DOHH2 (cell line): Measurements from ENCODE around the gene DDAH2.

ENCODE experiments used
- H3F3A ChIP-seq: fragments of 200-600 bp; sonication (generic), shearing (Covaris generic); 2 replicates; pipeline ENCODE4 v1.6.0; 2016; ENCODE audit warnings: antibody characterized with exemption, mild to moderate bottlenecking; ENCODE audit not compliant: control insufficient read depth, insufficient read depth
- H3K27ac ChIP-seq: fragments of 200-600 bp; sonication (generic); 2 replicates; pipeline ENCODE4 v1.5.1; 2014; ENCODE audit warnings: low read depth, mild to moderate bottlenecking, low read length, moderate library complexity
- H3K27me3 ChIP-seq: fragments of 200-600 bp; sonication (generic); 2 replicates; pipeline ENCODE4 v1.6.1; 2014; ENCODE audit warnings: mild to moderate bottlenecking, low read length, mixed read lengths; ENCODE audit not compliant: control insufficient read depth
- H3K36me3 ChIP-seq: fragments of 200-600 bp; sonication (generic); 2 replicates; pipeline ENCODE4 v1.6.1; 2014; ENCODE audit warnings: mild to moderate bottlenecking, low read length, moderate library complexity, mixed read lengths; ENCODE audit not compliant: control insufficient read depth
- H3K4me1 ChIP-seq: fragments of 200-600 bp; sonication (generic); 2 replicates; pipeline ENCODE4 v1.6.1; 2014; ENCODE audit warnings: mild to moderate bottlenecking, low read length, mixed read lengths; ENCODE audit not compliant: control insufficient read depth
- H3K4me2 ChIP-seq: fragments of 200-600 bp; sonication (generic); 2 replicates; pipeline ENCODE4 v1.6.0; 2014; ENCODE audit warnings: mild to moderate bottlenecking, low read length, moderate library complexity
- H3K4me3 ChIP-seq: fragments of 200-600 bp; sonication (generic); 2 replicates; pipeline ENCODE4 v1.5.1; 2014; ENCODE audit warnings: mild to moderate bottlenecking, low read length, mixed read lengths
- H3K79me2 ChIP-seq: fragments of 200-600 bp; sonication (generic); 2 replicates; pipeline ENCODE4 v1.6.1; 2014; ENCODE audit warnings: mild to moderate bottlenecking, low read length, mixed read lengths; ENCODE audit not compliant: control insufficient read depth
- H3K9me2 ChIP-seq: fragments of 200-600 bp; sonication (generic); replicated peaks from 2 replicates; pipeline ENCODE4 v1.6.1; 2014; ENCODE audit warnings: mild to moderate bottlenecking, low read length, mixed read lengths; ENCODE audit not compliant: control insufficient read depth
- H3K9me3 ChIP-seq: fragments of 200-600 bp; sonication (generic); 2 replicates; pipeline ENCODE4 v1.6.1; 2014; ENCODE audit warnings: antibody characterized with exemption, low read length, mixed read lengths; ENCODE audit not compliant: control insufficient read depth, insufficient read depth
- H4K20me1 ChIP-seq: fragments of 200-600 bp; sonication (generic); 2 replicates; pipeline ENCODE4 v1.6.0; 2014; ENCODE audit warnings: low read depth, mild to moderate bottlenecking, antibody characterized with exemption, low read length, moderate library complexity; ENCODE audit not compliant: control insufficient read depth, insufficient read depth
- EZH2phosphoT487 ChIP-seq: fragments of 200-600 bp; sonication (generic); IDR thresholded peaks from 2 replicates; pipeline ENCODE4 v1.6.1; 2017; ENCODE audit warnings: borderline replicate concordance, mild to moderate bottlenecking, antibody characterized with exemption, low read length, moderate library complexity, mixed read lengths
- TF ChIP-seq, protein P1 (sequence below): fragments of 200-600 bp; sonication (generic); IDR thresholded peaks from one replicate; pipeline ENCODE4 v1.5.1; 2014; ENCODE audit warnings: antibody characterized with exemption, mild to moderate bottlenecking, low read depth, low read length; ENCODE audit not compliant: poor library complexity, severe bottlenecking

Gene DDAH2

DNA sequence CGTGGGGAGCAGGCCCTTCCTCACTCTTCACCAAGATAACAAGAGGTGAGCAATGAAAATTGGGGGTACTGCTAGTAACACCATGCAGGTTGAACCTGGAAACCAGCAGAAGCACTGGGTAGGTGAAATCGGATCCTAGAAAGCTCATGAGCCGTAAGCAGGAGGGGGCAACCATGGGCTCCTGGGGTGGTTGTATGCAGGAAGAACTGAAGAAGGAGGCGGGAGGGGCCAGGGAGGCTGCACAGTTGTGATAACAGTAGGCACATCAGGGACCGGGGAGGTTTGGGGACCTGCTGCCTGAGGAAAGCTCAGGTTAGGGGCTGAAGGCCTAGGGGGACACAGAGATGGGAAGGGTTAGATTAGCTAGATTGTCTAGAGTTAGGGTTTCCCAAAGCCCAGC, 42.6 kb downstream of the DDAH2 start:
- Histone ChIP-seq H3K4me2 (no peak overlapping the region), H3K4me1 (peaks cover 20% of the 10 kb centered on the region), H3K4me3 (no peak overlapping the region), H3K79me2 (no peaks in the 10 kb centered on the region), H3K9me2 (no peaks in the 10 kb centered on the region), H4K20me1 (no peaks in the 10 kb centered on the region), H3K27me3 (no peaks in the 10 kb centered on the region), H3F3A (no peaks in the 10 kb centered on the region; the same call in 1 of the 2 replicates), H3K36me3 (peaks cover 41% of the 10 kb centered on the region), H3K27ac (no peak overlapping the region), H3K9me3 (no peaks in the 10 kb centered on the region)
- TF ChIP-seq, protein P1, sequence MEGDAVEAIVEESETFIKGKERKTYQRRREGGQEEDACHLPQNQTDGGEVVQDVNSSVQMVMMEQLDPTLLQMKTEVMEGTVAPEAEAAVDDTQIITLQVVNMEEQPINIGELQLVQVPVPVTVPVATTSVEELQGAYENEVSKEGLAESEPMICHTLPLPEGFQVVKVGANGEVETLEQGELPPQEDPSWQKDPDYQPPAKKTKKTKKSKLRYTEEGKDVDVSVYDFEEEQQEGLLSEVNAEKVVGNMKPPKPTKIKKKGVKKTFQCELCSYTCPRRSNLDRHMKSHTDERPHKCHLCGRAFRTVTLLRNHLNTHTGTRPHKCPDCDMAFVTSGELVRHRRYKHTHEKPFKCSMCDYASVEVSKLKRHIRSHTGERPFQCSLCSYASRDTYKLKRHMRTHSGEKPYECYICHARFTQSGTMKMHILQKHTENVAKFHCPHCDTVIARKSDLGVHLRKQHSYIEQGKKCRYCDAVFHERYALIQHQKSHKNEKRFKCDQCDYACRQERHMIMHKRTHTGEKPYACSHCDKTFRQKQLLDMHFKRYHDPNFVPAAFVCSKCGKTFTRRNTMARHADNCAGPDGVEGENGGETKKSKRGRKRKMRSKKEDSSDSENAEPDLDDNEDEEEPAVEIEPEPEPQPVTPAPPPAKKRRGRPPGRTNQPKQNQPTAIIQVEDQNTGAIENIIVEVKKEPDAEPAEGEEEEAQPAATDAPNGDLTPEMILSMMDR: no peak
- no peak for TF ChIP-seq EZH2phosphoT487

DNA sequence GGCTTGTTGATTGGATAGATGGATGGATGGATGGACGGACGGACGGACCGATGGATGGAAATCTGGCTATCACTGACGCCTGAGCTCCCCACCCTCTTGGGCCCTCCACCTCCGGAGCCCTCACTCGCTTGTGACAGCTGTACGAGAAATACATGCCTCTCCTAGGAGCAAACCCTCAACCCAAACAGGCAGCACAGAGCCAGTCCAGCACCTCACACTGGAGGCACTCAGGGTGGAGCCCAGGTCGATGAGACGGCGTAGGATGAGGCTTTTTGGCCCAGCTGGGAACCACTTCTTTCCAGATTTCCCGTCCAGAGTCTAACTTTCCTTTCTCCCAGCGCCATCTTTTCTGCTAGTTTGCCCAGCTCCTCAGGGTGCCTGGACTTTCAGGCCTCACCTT, 45.5 kb downstream of the DDAH2 start:
- Histone ChIP-seq H3K9me2 (no peaks in the 10 kb centered on the region), H3K4me1 (peaks cover 16% of the 10 kb centered on the region), H3K4me2 (no peak overlapping the region), H4K20me1 (no peaks in the 10 kb centered on the region), H3K79me2 (no peaks in the 10 kb centered on the region), H3K27ac (no peak overlapping the region), H3K36me3 (peaks cover 18% of the 10 kb centered on the region), H3K4me3 (no peak overlapping the region), H3K9me3 (no peaks in the 10 kb centered on the region), H3F3A (peaks cover 2% of the 10 kb centered on the region; the same call in 1 of the 2 replicates), H3K27me3 (peaks cover 13% of the 10 kb centered on the region)
- TF ChIP-seq, protein P1: no peak
- TF ChIP-seq EZH2phosphoT487: no peak

DNA sequence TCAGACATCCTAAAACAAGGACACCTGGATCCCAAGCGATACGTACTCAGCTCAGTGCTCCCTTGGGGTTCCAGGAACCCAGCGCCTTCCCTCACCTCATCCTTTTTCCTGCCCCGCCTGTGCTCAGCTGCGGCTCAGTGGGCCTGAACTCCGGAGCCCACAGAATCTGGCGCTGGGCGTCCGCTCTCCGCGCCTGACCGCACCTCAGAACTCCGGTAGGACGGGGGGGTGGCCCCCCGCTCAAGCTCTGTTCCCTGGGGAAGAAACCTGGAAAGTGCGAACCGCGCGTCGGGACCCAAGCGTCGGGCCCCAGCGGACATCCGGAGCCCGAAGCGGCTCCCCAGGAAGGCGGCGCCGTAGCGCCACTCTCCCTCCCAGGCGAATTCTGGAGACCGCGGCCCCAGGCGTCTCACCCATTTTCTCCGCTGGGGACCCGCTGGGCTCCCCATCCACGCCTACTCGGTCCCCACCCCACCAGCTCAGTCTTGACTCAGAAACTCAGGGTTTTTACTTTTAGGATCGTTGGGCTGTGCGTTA, 47.9 kb downstream of the DDAH2 start:
- Histone ChIP-seq H3K27me3 (peaks cover 26% of the 10 kb centered on the region), H3K36me3 (no peaks in the 10 kb centered on the region), H3K4me1 (peaks cover 16% of the 10 kb centered on the region), H3K79me2 (no peaks in the 10 kb centered on the region), H3K9me2 (no peaks in the 10 kb centered on the region), H3K4me2 (peak overlapping the region; percentile 77), H3F3A (peaks cover 5% of the 10 kb centered on the region; the same call in 1 of the 2 replicates), H3K27ac (no peak overlapping the region), H3K9me3 (no peaks in the 10 kb centered on the region), H3K4me3 (peak overlapping the region; percentile 62), H4K20me1 (no peaks in the 10 kb centered on the region)
- TF ChIP-seq, protein P1: no peak
- TF ChIP-seq EZH2phosphoT487: no peak
